Endothelial cell (in vitro differentiated cells): ENCODE measurements around the gene CTNNA1. TPM values are rescaled to one million over a fixed set of nuclear protein-coding genes. Genes with fewer than 3 reads are reported as not detected.

ENCODE experiments used
- DNase-seq: peaks from one replicate; pipeline ENCODE4 v3.0.0; 2021; ENCODE audit warnings: low spot score
- H3K27ac Mint-ChIP-seq: one replicate; pipeline ENCODE4 v1.8.0; 2021; ENCODE audit warnings: mixed read lengths, inconsistent platforms; ENCODE audit not compliant: unreplicated experiment
- H3K27me3 Mint-ChIP-seq: one replicate; pipeline ENCODE4 v1.8.0; 2021; ENCODE audit warnings: mild to moderate bottlenecking, moderate library complexity, mixed read lengths, inconsistent platforms; ENCODE audit not compliant: unreplicated experiment
- H3K36me3 Mint-ChIP-seq: one replicate; pipeline ENCODE4 v1.8.0; 2021; ENCODE audit warnings: mild to moderate bottlenecking, low read depth, mixed read lengths, inconsistent platforms; ENCODE audit not compliant: unreplicated experiment
- H3K4me1 Mint-ChIP-seq: one replicate; pipeline ENCODE4 v1.8.0; 2021; ENCODE audit warnings: mild to moderate bottlenecking, mixed read lengths, inconsistent platforms; ENCODE audit not compliant: unreplicated experiment
- H3K4me3 Mint-ChIP-seq: one replicate; pipeline ENCODE4 v1.8.0; 2021; ENCODE audit warnings: mild to moderate bottlenecking, mixed read lengths, inconsistent platforms; ENCODE audit not compliant: unreplicated experiment
- H3K9me3 Mint-ChIP-seq: one replicate; pipeline ENCODE4 v1.8.0; 2021; ENCODE audit warnings: mixed read lengths, inconsistent platforms; ENCODE audit not compliant: unreplicated experiment
- total RNA-seq: library from RNA; stranded (reverse); fragmentation: NEBNext Ultra II Directional; extraction: Animal tissue kit (Norgen Biotek cat#: 25700); gene quantifications from one replicate; pipeline ENCODE4 v1.2.1, GENCODE V29; 2021; ENCODE audit not compliant: unreplicated experiment
- TF ChIP-seq, protein P1 (sequence below): fragments of 200-600 bp; sonication (generic); IDR thresholded peaks from one replicate; pipeline ENCODE4 v1.5.0; 2021; ENCODE audit warnings: antibody characterized with exemption; ENCODE audit not compliant: unreplicated experiment

The CTNNA1 gene
- total RNA-seq, 1 donor from 2014 or later = 521 TPM

DNA sequence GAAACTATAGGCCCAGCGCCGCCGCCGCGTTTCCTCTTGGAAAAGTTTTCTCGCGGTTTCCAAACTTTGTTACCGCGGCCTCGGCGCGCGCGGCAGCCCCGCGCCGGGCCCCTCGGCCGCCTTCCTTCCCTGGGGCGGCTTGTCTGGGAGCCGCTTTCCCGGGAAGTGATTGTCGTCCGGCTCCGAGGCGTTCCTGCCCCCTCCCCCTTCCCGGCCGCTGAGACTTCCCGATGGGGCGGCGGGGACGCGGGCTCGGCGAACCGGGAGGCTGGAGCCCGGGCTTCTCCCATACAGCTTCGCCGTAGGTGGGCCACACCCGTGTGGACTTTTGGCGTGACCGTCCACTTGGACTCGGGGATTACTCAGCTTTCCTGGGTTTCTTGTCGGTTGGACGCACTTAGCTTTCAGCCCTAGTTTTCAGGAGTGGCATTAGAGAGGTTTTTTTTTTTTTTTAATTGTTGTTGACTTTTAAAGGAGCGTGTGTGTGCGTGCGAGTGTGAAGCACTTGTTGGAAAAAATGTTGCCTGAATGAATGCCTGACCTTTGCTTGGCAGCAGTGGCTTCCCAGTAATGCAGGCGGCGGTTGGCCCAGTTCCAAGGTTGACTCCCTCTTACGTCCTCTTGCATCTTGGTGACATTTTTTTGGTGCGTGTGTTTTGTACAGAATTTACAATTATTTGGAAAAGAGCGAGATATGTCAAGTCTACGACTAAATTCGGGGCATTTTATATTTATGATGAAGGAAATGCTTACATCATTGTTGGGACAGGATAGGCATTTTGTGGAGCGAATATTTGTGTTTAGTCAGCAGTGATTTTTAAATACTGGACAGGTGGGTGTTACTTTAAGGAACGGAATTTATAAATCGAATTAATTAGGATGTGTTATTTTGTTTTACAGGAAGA, 821 bp downstream of the CTNNA1 start:
- Mint-ChIP-seq H3K27ac (peak overlapping the region; percentile 93), H3K36me3 (peaks cover 30% of the 10 kb centered on the region), H3K27me3 (peaks cover 17% of the 10 kb centered on the region), H3K4me1 (peaks cover 29% of the 10 kb centered on the region), H3K4me3 (peak overlapping the region; percentile 96), H3K9me3 (peaks cover 4% of the 10 kb centered on the region)
- peak; percentile 72 for DNase-seq
- TF ChIP-seq, protein P1, sequence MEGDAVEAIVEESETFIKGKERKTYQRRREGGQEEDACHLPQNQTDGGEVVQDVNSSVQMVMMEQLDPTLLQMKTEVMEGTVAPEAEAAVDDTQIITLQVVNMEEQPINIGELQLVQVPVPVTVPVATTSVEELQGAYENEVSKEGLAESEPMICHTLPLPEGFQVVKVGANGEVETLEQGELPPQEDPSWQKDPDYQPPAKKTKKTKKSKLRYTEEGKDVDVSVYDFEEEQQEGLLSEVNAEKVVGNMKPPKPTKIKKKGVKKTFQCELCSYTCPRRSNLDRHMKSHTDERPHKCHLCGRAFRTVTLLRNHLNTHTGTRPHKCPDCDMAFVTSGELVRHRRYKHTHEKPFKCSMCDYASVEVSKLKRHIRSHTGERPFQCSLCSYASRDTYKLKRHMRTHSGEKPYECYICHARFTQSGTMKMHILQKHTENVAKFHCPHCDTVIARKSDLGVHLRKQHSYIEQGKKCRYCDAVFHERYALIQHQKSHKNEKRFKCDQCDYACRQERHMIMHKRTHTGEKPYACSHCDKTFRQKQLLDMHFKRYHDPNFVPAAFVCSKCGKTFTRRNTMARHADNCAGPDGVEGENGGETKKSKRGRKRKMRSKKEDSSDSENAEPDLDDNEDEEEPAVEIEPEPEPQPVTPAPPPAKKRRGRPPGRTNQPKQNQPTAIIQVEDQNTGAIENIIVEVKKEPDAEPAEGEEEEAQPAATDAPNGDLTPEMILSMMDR = no peak

DNA sequence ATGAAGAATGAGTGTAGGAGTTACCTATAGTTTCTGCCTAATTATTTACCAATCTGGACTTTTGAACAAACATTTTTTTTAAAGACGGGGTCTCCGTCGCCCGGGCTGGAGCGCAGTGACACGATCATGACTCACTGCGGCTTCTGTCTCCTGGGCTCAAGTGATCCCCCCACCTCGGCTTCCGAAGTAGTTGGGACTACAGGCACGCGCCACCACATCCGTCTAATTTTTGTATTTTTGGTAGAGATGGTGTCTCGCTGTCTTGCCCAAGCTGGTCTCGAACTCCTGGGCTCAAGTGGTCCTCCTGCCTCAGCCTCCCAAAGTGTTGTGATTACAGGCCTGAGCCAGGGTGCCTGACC, 1.5 kb downstream of the CTNNA1 start:
- peak overlapping the region; percentile 96 for H3K4me3 Mint-ChIP-seq
- H3K27ac Mint-ChIP-seq = peak overlapping the region; percentile 93
- H3K36me3 Mint-ChIP-seq = peaks cover 34% of the 10 kb centered on the region
- DNase-seq = no peak
- peaks cover 35% of the 10 kb centered on the region for H3K4me1 Mint-ChIP-seq
- H3K27me3 Mint-ChIP-seq = peaks cover 18% of the 10 kb centered on the region
- TF ChIP-seq, protein P1 = no peak
- H3K9me3 Mint-ChIP-seq = peaks cover 4% of the 10 kb centered on the region

DNA sequence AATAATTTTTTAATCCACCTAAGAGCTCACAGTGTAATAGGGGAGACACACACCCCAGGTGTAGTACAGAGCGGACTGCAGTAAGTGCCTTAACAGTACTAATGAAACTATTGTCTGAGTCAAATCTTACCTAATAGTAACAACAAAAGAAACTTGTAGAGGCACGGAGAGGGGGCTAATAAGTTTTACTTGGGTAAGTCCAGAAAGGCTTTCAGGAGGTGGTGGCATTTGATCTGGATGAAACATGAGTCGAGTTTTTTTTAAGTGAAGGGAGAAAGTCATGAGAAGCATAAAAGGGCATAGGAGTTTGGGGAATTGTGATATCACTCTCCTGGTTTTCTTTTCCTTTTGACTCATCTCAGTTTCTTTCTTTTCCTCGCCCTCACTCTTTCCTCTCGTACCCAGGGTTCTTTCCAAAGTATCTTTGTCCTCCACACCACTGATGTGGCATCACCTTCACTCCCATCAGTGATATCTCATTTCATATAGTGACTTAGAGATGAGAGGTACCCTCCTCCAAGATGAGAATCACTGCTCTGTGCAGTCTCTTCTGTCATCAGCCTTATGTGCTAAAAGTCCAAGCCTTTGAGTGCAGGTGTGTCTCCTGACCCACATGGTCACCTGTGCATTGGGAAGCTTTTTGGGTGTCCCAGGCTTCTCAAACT, 2.0 kb downstream of the CTNNA1 start:
- no peak for DNase-seq
- peak overlapping the region; percentile 64 for H3K27ac Mint-ChIP-seq
- TF ChIP-seq, protein P1 = no peak
- H3K4me3 Mint-ChIP-seq = peak overlapping the region; percentile 96
- H3K36me3 Mint-ChIP-seq = peaks cover 34% of the 10 kb centered on the region
- H3K4me1 Mint-ChIP-seq = peaks cover 35% of the 10 kb centered on the region
- H3K9me3 Mint-ChIP-seq = peaks cover 4% of the 10 kb centered on the region
- peaks cover 18% of the 10 kb centered on the region for H3K27me3 Mint-ChIP-seq

DNA sequence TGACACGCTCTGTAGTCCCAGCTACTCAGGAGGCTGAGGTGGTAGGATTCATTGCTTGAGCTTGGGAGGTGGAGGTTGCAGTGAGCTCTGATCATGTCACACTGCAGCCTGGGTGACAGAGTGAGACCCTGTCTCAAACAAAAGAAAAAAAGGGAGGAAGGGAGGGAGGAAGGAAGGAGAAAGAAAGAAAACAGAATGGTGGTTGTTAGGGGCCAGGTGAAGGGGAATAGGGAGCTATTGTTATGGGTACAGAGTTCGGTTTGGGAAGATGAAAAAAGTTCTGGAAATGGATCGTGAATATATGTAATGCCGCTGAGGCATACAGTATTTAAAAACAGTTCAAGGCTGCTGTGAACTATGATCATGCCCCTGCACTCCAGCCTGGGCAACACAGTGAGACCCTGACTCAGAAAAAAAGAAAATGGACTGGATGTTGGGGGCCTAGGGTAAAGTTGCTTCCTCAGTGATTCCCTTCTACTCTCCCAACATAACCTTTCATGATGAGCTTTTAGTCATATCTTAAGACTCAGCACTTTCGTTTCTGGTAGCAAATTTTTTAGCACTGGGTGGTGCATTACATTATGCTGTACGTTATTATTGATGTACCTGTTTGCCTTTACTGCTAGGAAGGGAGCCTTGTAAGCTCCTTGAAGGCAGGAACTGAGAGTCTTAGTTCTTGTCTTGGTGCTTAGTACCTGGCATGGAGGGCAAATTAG, 4.0 kb downstream of the CTNNA1 start:
- peaks cover 51% of the 10 kb centered on the region for H3K4me1 Mint-ChIP-seq
- TF ChIP-seq, protein P1 = no peak
- peaks cover 46% of the 10 kb centered on the region for H3K36me3 Mint-ChIP-seq
- H3K4me3 Mint-ChIP-seq = peak overlapping the region; percentile 61
- peaks cover 4% of the 10 kb centered on the region for H3K9me3 Mint-ChIP-seq
- H3K27me3 Mint-ChIP-seq = peaks cover 15% of the 10 kb centered on the region
- peak overlapping the region; percentile 68 for H3K27ac Mint-ChIP-seq
- DNase-seq = no peak
